ENCODE data around the gene SERGEF.
"Not testable (repeated sequence)": the region's sequence is repeated elsewhere in the genome, so short reads cannot be mapped to it uniquely, and the experiment has no call there.

SERGEF gene

DNA sequence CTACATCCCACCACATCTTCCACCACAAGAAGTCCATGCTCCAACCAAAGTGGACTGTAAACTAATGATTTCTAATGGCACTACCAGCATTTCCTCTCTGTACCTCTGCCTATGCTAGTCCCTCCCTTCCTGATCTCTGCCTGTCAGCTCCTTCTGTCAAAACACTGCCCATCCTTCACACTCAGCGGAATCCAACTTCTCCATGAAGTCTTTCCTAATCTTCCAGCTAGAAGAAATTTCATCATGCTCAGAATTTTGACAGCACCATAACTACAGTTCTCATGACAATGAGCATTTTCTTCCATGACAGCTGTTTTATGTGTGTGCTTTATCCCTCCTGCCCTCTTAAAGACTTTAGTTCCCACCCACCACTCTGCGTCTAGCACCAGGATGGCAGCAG, 111.4 kb downstream of the SERGEF start:
- no peak for DNase-seq

DNA sequence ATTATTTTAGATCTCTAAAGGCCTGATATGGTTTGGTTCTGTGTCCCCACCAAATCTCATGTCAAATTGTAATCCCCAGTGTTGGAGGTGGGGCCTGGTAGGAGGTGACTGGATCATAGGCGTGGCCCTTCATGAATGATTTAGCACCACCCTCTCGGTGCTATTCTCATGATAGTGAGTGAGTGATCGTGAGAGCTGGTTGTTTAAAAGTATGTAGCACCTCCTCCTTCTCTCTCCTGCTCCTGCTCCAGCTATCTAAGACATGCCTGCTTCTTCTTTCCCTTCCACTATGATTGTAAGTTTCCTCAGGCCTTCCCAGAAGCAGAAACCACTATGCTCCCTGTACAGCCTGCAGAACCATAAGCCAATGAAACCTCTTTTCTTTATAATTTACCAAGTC, 114.1 kb downstream of the SERGEF start:
- no peak for DNase-seq

DNA sequence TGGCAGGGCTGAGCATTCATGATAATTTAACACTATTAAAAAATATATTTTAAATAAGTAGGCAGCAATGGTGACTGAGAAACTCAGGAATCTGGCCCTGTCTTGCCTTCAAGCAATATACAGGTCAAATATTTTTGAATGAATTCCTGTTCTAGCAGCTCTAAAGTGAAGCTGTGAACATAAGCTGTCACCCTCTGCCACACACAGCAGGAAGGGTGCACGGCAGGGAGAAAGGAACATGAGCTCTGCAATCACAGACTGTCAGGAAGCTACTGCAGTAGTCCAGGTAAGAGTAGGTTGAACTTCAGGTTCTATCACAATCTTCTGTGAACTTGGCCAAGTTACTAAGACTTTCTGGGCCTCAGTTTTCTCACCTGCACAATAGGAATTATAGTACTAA, 114.8 kb downstream of the SERGEF start:
- no peak for DNase-seq

- DNase-seq = no peak
Measured at GRCh38 chr11:17897495-17897894, 115.4 kb downstream of the SERGEF start.

DNA sequence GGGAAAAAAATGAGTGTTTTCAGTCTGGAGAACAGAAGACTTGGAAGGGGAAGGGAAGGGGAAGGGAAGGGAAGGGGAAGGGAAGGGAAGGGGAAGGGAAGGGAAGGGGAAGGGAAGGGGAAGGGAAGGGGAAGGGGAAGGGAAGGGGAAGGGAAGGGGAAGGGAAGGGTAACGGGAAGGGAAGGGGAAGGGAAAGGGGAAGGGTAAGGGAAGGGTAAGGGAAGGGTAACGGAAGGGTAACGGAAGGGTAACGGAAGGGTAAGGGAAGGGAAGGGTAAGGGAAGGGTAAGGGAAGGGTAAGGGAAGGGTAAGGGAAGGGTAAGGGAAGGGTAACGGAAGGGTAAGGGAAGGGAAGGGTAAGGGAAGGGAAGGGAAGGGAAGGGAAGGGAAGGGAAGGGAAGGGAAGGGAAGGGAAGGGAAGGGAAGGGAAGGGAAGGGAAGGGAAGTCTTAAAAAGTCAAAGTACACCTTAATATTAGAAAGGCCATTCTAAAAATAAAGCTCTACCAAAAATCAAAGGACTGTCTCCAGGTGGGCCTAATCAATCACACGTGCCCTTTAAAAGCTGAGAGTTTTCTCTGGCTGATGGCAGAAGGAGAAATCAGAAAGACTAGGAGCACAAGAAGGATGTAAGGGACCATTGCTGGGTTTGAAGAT, 116.2 kb downstream of the SERGEF start:
- not testable (repeated sequence) for DNase-seq

DNA sequence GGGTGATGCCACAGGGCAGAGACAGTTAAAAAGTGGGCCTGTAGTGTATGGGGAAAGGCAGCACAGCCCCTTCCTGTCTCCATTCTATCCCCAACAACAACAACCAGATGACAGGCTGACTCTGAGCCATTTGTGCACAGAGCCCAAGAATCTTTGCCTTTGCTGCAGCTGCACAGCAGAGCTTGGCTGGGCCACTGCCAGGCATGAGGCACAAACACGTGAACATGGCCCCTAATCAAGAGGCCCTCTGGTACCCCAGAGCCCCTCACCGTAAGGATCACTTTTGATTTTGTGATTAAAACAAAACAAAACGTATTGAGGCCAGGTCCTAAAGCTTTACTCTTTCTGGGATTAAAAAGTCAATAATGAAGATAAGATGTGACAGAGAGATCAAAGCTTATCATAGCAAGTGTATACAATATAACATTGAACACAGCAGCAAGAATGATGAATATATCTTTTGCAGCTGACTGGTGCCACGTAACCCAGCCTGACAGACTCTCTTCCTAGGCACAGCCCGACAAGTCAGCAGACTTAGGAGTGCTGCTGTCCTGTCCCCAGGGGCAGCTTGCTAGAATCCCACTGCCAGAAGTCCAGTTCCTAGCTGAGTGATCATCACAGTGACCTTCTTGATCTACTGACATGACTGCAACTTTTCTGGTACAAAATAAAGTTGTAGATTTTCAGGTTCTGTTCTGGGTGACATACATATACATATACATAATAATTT, 117.8 kb downstream of the SERGEF start:
- no peak for DNase-seq

- no peak for DNase-seq
Measured at GRCh38 chr11:17892409-17892808, 120.4 kb downstream of the SERGEF start.

DNA sequence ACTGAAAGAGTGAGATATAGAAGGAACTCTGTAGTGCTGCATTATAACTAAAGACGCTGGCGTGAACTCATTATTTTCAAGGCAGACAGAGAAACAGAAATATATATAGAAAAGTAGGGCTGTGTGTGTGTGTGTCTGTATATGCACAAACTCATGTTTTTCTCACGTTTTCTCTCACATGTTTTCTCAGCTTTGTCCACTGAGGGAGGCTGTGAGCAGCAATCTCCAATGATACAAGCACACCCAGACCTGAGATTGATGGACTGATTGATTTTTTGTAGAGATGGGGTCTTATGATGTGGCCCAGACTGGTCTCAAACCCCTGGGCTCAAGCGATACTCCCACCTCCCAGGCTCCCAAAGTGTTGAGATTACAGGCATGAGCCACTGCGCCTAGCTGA, 122.5 kb downstream of the SERGEF start:
- DNase-seq = no peak

- no peak for DNase-seq
Measured at GRCh38 chr11:17887779-17888178, 125.1 kb downstream of the SERGEF start.

DNA sequence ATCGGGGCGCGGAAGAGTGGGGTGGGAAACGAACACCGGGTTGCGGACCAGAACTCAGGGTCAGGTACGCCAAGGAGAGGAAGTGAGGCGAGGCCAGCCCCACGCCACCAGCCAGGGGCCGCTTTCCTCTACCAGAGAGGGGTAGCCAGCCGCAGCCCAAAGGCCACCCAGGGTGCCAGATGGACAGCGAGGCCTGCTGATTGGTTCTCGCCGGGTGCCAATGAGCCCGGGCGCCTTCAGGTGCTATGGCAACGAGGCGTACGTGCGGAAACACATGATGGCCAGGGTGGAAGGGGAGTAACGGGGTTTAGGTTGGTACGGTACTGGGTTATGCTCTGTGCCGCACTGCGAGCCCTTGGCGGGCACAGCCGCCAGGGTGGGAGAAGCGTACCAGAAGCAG, 128.9 kb downstream of the SERGEF start:
- no peak for DNase-seq

DNA sequence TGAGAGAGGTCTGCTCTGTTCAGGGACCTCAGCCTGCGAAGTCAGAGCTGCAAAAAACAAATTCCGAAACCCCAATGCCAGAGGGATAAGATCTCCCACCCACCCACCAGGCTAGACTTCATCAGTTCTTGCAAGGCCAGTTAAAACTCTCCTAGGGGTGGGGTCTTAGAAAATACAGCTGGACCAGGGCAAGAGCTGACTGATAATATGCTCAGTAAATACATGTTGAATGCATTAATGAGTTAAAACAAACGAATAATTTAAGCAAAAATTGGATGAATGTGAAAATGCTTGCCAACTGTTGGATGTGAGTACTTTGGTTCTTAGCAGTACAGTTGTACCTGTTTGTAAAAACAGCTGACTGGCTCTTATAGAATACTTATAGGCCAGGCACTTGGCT, 129.8 kb downstream of the SERGEF start:
- no peak for DNase-seq

GRCh38 chr11:17878743-17879142, 134.1 kb downstream of the SERGEF start:
- DNase-seq = no peak

- DNase-seq = no peak
Measured at GRCh38 chr11:17877886-17878285, 135.0 kb downstream of the SERGEF start.

- no peak for DNase-seq
Measured at GRCh38 chr11:17876827-17877226, 136.0 kb downstream of the SERGEF start.

- no peak for DNase-seq
Measured at GRCh38 chr11:17875891-17876290, 137.0 kb downstream of the SERGEF start.

- DNase-seq = no peak
Measured at GRCh38 chr11:17873586-17873985, 139.3 kb downstream of the SERGEF start.

- DNase-seq = not testable (repeated sequence)
Measured at GRCh38 chr11:17868398-17868797, 144.4 kb downstream of the SERGEF start.

DNA sequence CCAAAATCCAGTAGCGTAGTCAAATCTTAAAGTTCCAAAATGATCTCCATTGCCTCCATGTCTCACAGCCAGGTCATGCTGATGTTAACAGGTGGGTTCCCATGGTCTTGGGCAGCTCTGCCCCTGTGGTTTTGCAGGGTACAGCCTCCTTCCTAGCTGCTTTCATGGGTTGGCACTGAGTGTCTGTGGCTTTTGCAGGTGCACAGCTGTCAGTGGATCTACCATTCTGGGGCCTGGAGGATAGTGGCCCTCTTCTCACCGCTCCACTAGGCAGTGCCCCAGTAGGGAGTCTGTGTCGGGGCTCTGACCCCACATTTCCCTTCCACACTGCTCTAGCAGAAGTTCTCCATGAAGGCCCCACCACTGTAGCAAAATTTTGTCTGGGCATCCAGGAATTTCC, 145.5 kb downstream of the SERGEF start:
- no peak for DNase-seq

DNA sequence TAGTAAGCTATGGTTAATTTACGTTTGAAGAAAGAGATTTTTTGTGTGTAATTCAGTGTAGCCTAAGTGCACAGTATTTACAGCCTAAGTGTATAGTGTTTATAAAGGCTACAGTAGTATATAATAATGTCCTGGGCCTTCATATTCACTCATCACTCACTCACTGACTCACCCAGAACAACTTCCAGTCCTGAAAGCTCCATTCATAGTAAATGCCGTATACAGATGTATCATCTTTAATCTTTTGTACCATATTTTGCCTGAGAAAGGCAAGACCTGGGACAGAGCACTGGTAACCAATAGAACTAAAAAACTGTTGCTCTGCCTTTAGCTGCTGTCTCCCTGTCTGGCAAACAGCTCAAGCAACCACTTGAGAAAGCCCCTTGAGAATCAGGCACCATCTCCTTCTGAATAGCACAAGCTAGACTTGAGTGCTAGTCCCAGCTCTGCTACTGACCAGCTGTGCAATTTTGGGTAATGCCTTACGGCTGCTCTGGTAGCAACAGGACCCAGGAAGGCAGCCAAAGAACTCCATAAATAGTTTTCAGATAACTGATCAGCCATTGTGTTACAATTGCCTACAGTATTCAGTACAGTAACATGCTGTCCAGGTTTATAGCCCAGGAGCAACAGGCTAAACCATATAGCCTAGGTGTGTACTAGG, 146.9 kb downstream of the SERGEF start:
- DNase-seq = no peak

DNA sequence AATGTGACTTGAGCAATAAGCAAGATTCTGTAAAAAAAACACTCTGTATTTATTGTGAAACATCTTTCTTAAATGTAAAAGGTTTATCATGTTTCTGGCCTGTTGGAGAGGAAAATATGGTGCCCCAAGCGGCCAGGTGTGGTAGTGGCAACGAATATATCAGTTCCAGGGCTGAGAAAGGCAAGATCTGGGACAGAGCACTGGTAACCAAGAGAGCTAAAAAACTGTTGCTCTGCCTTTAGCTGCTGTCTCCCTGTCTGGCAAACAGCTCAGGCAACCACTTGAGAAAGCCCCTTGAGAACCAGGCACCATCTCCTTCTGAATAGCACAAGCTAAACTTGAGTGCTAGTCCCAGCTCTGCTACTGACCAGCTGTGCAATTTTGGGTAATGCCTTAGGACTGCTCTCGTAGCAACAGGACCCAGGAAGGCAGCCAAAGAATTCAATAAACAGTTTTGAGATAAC, 148.3 kb downstream of the SERGEF start:
- no peak for DNase-seq

GRCh38 chr11:17861036-17861755, 151.7 kb downstream of the SERGEF start:
- DNase-seq = no peak

GRCh38 chr11:17859552-17859951, 153.3 kb downstream of the SERGEF start:
- DNase-seq = no peak

DNA sequence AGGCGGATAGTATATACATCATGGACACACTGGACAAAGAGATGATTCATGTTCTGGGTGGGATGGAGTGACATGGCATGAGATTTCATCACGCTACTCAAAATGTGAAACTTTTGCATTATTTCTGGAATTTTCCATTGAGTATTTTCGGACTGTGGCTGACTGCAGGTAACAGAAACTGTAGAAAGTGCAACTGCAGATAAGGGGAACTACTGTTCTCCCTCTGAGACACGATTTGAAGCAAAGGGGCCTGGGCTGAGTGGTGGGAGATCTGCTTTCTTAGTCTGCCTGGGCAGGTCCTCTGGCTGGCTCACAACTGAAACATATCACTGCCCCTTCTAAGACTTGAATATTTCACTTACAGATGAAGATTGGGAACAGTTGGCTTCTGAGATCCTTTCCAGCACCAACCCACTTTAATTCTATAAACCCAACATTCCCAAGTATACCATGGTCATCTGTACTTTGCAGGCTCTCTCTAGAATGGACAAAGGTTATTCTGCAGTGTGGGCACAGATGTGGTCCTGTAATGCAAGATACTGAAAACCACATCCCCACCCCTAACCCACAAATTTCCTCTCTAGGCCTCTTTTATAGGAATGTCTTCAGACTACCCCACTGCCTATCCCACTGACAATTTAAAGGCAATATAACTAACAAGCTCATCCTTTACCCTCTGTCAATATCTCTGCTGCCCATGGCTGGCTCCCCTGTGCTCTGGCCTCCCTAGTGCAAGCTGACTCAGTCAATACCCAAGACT, 157.1 kb downstream of the SERGEF start:
- no peak for DNase-seq

Data from activated CD4-positive, alpha-beta T cell treated with anti-CD3 and anti-CD28 coated beads, Interleukin-2, amount 50 U/mL, for 1 hour (primary cell).